ENCODE results near the gene PPM1K.
"Not testable (repeated sequence)": the region's sequence is repeated elsewhere in the genome, so short reads cannot be mapped to it uniquely, and the experiment has no call there.

Gene PPM1K

DNA sequence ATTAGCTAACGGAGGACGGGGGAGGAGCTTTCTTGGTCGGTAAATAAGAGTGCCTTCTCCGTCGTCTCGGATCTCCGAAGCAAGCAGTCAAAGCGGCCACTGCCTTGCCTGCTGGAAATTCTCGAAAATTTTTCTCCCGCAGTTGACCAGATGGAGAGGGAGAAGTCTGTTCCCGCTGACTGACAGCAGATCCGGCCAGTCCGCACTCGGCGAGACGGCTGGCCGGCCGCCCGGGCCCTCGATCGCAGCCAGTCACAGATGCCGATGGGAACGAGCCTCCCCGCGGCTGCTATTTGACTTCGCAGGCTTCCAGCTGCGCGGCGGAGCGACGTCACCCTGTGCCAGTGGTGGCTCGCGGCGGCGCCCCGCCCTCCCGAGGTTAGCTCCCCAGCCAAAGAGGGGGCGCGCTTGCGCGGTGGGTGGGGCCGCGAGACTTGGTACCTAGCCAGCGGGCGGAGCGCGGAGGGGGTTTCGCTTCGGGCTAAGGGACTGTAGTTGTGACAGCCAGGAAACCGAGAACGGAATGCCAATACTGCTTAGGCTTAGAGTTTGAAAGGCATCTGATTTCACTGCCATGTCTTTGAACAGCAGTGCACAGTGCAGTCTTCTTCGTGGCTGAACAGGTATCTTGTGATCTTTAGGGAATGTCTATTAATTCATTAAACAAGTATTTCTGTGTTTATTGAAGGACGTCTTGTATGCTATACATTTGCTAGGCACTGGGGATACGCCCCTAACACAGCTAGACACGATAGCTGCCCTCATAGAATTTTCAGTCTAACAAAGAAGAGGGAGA, at the start of gene PPM1K:
PPM1K (minus strand) TSS at position 123 of the 796 bp plus-strand sequence. CDS start 5,978 bp downstream, outside the sequence.
- peak; percentile 98 for DNase-seq (ENCODE audit: low spot score)

DNA sequence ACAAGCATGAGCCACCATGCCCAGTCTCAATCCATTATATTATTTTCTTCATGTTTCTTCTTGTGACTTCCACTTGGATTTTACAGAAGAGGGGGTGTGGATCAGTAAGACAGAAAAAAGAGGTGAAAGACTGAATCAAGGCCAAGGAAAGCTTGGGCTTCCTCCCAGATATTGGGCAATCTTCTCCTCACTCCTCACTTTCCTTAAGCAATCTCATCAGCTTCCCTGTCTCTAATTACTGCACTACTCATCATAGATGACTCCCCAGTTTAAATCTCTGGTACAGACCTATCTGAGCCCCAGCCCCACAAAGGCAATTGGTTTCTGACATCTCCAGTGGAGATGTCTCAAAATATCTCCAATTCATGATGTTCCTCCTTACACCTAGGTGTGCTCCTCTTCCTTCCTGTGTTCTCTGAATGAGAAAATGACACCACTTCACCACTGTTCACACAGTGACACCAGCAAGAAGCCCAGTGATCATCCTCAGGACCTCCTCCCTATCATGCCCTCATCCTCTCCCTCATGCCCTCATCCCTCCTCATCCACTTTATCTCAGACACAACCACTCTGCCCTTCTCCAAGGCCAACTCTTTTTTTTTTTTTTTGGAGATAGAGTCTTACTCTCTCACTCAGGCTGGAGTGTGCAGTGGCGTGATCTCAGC, 49.5 kb upstream of the PPM1K start:
- no peak for DNase-seq (ENCODE audit: low spot score)

DNA sequence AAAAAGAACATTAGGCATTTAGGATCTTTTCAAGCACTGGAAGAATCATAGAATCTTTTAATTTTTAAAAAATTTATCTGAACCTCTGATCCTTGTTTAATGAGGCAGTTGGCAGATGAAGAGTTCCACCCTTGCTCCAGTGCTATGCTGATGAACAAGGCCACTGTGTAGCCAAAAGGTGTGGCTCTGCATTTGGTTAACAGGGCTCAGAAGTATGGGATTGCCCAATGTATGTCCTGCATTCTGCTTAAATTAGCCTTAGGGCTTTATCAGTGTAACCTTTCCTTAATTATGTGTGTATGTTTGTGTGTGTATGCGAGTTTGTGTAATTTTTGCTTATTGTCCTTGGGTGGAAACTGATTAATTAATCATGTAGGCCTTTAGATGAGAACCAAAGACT, 43.3 kb upstream of the PPM1K start:
- no peak for DNase-seq (ENCODE audit: low spot score)

DNA sequence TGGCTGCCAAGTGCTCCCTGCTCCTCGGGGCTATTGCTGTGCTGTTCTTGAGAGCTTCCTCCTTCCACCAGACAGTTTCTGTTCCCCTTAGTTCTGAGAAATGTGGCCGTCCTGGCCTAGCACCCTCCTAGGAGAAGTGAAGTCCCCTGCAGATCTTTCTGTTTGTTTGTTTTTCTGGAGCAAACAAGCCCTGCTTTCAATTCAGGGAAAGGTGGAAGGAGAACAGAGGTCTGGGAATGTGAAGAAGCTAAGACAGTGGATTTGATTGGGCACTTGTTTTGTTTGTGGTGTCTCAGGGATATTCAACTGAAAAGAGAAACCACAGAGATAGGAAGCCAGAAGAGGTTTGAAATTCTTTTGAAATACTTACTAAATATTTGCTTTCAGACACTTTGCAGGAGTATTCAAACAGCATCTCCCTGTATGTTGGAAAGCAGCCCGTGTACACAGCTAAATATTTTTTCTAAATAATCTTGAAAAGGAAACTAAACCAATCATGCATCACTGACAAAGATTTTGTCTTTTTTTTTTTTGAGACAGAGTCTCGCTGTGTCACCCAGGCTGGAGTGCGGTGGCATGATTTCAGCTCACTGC, 36.5 kb upstream of the PPM1K start:
- no peak for DNase-seq (ENCODE audit: low spot score)

DNA sequence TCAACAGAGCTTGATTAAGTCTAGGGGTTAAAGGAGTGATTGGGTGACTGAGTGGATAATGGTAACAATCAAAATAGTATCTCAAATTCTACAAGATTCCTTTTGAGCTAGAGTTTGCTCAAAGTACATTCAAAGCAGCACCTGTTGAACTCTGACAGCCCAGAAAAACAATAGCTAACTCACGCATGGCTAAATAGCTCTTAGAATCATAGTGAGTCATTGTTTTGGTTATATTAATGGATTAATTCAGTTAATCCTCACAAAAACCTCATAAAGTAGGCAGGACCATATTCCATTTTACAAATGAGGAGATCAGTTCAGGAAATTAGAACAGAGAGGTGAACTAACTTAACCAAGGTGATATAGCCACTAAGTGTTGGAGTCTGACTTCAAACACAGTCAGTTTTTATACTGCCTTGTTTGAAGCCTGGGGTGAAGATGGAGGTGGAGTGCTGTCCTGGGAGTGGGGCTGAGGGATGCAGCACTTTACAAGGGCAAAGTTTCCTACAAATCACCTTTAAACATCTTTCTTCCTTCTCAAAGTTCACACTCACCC, 35.9 kb upstream of the PPM1K start:
- no peak for DNase-seq (ENCODE audit: low spot score)

DNA sequence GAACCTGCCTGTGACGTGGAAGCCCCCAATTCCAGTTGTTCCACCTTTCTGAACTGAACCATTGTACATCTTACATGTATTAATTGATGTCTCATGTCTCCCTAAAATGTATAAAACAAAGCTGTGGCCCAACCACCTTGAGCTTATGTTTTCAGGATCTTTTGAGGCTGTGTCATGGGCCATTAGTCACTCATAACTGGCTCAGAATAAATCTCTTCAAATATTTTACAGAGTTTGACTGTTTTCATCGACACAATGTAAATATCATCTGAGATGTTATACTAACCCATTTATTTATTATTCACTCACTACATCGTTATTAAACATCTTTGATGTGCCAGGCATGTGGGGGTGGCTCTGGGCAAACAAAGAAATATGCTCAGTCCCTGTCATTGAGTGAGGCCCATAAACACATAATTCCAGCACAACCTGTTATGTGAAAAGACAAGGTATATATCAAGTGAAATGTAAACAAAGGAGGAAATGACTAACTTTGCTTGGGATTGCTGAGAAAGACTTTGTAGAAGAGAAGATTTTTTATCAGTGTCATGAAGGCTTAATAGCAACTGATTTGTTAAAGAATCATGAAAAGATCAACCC, 34.5 kb upstream of the PPM1K start:
- DNase-seq (ENCODE audit: low spot score): no peak

DNA sequence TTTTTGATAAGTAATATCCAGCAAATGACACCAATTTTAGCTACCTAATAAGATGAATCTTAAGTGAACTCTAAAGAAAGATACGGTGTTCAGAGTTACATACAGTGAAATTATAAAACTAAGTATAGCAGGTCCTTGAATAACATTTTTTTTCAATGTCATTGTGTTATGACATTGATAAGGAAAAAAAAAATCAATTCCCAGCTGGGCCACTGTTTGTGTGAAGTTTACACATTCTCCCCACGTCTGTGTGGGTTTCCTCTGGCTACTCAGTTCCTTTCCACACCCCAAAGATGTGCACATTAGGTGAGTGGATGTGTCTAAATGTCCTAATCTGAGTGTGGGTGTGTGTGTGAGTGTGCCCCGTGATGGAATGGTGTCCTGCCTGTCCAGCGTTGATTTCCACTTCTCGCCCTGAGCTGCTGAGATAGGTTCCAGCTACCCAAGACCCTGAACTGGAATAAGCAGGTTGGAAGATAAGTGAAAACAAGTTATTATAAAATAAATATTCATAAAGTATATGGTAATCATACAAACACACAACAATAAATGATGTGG, 31.2 kb upstream of the PPM1K start:
- no peak for DNase-seq (ENCODE audit: low spot score)

DNA sequence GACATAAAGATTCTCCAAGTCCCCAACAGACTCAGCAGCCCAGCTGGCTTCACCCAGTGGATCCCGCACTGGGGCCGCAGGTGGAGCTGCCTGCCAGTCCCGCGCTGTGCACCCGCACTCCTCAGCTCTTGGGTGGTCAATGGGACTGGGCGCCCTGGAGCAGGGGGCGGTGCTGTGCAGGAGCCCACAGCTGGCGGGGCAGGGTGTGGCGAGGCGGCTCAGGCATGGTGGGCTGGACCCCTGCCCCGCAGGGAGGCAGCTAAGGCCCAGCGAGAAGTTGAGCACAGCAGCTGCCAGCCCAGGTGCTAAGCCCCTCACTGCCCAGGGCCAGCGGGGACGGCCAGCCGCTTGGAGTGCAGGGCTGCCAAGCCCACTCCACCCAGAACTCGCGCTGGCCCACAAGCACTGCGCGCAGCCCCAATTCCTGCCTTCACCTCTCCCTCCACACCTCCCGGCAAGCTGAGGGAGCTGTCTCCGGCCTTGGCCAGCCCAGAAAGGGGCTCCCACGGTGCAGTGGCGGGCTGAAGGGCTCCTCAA, 28.8 kb upstream of the PPM1K start:
- not testable (repeated sequence) for DNase-seq (ENCODE audit: low spot score)

DNA sequence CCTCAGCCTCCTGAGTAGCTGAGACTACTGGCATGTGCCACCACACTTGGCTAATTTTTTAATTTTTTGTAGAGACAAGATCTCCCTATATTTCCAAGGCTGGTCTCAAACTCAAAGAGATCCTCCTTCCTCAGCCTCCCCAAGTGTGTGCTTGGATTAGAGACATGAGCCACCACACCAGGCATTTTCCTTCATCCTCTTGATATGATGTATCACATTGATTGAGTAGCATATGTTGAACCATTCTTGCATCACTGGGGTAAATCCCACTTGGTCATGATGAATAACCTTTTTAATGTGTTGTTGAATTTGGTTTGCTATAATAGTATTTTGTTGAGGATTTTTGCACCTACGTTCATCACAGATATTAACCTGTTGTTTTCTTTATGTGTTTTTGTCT, 24.2 kb upstream of the PPM1K start:
- no peak for DNase-seq (ENCODE audit: low spot score)

DNA sequence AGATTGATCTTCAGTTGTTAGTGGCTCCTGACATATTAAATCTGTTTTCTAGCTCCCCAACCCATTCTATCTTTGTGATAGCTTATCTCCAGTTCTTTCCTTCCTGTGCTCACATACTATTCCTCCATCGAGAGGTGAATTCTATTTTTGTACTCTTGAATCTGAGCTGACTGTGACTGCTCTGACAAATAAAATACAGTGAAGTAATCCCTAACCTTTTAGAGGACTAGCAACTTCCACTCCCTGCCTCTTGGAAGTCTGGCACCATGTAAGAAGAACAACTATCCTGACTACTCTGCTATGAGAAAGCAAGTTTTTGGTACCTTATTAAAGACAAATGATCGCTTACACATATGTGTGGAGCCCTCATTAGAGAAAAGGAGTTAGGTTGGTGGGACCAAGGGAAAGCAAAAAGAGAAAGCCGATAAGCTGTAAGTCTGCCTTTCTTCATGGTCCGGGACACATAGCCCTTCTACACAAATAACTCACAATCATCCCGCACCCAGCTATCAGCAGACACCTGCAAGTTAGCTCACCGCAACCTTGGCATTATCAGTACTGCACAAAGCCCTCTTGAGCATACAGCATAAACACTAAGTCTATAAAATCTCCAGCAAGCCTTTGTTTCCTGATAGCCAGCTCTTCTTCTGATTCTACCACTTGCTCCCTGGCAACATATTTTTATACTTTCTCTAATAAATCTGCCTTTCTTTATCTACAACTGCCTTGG, 13.5 kb upstream of the PPM1K start:
- DNase-seq (ENCODE audit: low spot score): no peak

DNA sequence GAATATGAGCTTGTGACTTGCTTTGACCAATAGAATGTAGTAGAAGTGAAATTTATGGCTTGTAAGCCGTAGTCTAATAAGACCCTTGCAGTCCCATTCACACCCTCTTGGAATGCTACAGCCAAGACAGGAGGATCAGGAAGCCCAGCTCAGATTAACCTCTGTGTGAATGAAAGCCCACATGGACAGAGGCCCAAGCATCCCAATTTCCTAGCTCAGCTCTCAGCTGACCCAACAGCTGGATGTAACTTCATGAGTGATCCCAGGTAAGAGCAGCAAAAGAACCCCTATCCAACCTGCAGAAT, 12.8 kb upstream of the PPM1K start:
- no peak for DNase-seq (ENCODE audit: low spot score)

DNA sequence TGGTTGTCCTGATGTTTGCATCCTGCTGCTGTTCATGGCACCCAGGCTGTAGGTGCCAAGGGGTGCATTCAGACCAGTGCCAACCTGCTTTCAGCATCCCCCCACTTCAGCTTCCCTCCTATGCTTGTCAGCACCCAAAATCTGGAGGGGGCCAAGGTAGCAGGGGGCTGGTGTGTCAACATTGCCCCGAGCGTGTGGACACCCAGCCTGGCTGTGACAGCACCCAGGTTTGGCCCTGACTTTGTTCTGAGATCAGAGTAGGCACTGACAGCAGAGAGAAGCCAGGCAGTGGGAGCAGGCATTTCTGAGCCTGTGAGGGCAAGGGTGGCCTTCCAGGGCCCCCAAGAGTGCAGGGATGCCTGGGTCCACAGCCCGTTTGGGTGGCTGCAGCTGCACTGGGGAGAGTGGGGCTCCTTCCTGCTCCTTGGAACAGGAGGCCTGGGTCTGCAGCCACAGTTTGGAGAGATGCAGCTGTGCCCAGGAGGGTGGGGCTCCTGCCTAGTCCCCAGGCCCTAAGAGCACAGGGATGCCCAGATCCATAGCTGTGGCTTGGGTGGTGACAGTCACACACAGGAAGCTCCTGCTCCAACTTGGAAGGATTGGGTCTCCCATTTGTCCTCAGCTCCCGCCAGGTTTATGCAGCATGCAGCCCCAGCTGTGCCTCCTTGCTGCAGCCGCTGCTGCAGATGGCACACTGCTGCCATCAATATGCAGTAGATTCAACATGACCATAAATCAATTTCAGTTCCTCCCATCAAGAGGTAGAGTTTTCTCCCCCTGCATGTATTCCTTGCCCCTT, 12.3 kb upstream of the PPM1K start:
- no peak for DNase-seq (ENCODE audit: low spot score)

DNA sequence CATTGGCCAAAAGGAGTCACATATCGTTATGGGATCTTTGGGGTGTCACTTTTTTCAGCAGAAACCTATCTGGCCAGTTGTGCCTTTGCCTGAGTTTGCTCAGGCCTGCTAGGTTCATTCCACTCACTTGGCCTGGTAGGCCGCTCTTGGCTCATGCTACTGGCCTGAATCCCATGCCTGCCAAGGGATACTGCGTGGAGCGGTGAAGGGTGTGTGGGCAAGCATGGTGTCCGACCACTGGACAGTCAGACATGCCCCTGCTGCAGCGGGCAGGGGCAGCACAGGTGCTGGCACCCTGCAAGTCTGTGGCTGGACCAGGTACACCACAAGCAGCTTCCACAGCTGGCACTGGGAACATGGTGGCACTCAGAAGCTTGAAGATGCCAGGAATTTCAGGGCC, 11.3 kb upstream of the PPM1K start:
- DNase-seq (ENCODE audit: low spot score): no peak

DNA sequence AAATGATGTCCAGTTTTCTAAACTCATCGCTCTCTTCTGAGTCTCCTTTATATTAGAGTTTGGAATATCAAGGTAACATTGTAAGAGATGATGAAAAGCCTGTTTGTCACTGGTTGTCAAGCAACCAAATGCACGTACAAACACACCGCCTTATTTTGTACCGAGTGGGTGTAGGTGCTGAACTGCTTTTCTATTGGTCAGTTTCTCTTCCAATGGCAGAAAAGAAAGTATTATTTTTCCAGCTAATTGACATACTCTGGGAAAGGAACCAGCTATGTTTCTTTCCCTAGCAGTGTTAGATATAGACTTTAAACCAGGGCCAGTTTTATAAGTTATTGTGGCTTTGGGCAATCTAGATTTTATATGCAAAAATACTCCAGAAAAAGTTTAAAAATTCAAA, 6.6 kb upstream of the PPM1K start:
- DNase-seq (ENCODE audit: low spot score): no peak

DNA sequence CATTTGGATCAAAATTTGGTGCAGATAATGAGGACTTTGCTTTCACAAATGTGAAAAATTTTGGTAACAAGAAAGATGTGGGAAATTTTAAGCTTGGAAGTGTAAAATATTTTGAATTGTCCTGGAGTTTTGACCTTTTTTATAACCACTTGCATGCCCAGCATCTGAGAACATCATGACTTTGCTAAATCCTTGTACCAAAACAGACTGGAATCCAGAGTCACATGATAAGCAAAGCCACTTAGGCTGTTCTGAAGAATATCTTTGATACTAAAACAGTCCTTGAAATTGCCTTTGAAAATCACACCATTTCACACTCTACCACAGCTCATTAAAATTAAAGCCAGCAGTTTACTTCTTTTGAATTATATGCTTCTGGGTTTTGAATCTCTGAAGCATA, 2.5 kb upstream of the PPM1K start:
- no peak for DNase-seq (ENCODE audit: low spot score)

DNA sequence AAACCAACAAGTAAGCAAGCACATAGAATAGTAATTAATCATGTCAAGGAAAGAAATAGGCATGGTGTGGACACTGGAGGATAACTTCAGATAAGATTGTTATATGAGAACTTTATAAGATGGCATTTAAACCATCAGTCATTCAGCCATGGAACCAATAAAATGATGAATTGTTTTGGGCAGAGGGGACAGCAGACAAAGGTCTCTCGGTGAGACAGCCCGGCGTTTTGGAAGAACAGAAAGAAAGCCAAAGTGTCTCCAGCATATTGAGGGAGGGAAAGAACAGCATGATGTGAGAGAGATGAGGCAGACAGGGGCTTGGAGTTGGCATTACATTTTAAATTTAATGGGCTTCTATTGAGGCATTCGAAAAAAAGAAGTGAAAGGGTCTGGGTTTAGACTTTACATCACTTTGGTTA, 883 bp upstream of the PPM1K start:
- DNase-seq (ENCODE audit: low spot score): no peak

DNA sequence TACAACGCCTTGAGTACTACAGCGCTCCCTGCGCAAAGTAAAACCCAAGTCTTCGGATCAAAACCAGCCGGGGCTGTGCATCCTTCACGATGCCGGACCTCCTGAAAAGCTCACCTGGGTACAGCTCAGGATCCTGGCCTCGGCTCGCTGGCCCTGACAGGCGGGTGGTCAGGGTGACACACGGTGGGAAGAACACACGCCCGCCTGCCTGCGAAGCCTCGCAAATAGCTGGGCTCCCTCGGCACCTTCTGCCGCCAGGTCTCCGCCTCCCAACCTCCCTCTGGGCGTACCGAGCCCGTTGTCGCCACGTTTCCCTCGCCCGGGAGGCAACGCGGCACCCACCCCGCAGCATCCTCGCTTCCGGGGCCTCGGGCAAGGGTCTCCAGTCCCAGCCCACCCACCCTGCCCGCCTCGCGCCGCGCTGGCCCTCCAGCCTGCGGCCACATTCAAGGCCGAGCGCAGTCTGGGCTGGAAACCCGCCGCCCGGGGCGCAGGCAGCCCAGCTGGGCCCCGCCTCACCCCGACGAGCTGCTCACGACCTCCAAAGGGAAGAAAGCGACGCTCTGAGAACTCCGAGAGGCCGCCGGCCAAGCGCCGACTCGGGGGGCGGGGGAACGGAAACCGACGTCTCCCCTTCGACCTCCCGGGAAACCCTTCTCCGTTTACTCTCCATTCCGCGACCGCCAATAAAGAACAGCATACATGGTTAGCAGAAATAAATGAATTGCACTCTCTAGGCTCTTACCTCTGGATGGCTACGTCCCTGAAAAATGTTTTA, 511 bp downstream of the PPM1K start:
- DNase-seq (ENCODE audit: low spot score): peak; percentile 81

DNA sequence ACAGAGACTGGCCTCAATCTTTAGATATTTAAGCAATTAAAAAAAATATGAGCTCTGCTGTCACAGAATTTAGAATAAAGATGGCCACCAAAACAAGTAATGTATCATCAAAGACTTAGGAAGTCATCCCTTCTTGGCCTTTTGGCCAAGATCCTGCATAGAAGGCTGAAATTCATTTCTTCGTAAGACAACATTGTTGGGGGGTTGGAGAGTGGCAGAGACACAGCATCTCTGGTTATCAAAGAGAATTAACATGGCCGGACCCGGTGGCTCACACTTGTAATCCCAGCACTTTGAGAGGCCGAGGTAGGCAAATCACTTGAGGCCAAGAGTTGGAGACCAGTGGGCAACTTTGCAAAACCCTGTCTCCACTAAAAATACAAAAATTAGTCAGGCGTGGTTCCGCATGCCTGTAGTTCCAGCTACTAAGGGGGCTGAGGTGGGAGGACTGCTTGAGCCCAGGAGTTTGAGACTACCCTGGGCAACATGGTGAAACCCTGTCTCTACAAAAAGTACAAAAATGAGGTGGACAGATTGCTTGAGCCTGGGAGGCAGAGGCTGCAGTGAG, 4.0 kb downstream of the PPM1K start:
- no peak for DNase-seq (ENCODE audit: low spot score)

DNA sequence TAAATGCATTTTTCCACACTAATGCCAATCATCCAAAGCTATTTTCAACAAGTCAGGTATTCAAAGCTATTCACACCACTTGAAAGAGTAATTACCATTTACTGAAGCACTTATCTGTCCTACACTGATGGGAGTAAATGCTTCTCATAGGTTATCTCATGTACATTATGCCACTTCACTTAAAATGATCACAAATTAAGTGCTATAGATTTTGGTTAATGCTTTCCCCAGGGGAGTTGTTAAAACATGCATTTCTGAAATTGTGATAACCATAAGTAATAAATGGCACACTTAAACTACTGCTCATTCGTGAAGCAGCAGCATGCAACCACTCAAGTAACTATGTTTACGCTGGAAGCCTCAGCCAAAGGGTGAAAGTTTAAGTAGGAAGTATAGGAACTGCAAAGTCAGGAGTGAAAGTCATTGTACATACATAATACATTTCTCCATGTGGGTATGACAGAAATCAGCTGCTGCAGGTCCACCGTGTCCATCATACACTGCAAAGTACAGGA, 6.6 kb downstream of the PPM1K start:
- DNase-seq (ENCODE audit: low spot score): no peak

Measured in D341Med (cell line).